SK-N-SH (cell line): ENCODE measurements around the gene ZEB2. TPM values are rescaled to one million over a fixed set of nuclear protein-coding genes. Genes with fewer than 3 reads are reported as not detected.

Source experiments
- CTCF ChIA-PET: fragments of 300-600, 350-600 bp; formaldehyde crosslinking; extraction: SDS; loops from one replicate; lab custom pipeline; 2021; lab: Yijun Ruan, JAX
- POLR2A ChIA-PET: fragments of 350-600 bp; sonication (Branson Sonifier 250); formaldehyde crosslinking; extraction: SDS; loops from one replicate; lab custom pipeline; 2020; ENCODE audit warnings: antibody characterized with exemption, inconsistent platforms; lab: Yijun Ruan, JAX
- DNase-seq: peaks from one replicate; pipeline ENCODE4 v3.0.0; 2012
- H2AFZ ChIP-seq: fragments of 200-600 bp; sonication (generic); 2 replicates; pipeline ENCODE4 v1.8.1; 2016; ENCODE audit warnings: antibody characterized with exemption, mild to moderate bottlenecking, low read depth
- H3F3A ChIP-seq: fragments of 200-600 bp; sonication (generic); replicated peaks from 2 replicates; pipeline ENCODE3; 2016; ENCODE audit warnings: antibody characterized with exemption, mild to moderate bottlenecking; ENCODE audit not compliant: insufficient read depth
- H3K27ac ChIP-seq, 2 experiments: fragments of 200-500 bp in 1 of 2; fragments of 200-600 bp in 1 of 2; sonication (Bioruptor generic) in 1 of 2; sonication (generic), shearing (Covaris generic) in 1 of 2; 2 replicates each; pipeline versions ENCODE4 v1.5.1 to v1.6.1; 2014 to 2016; ENCODE audit warnings: low read depth in 2 of 2, inconsistent platforms in 1 of 2, low read length in 1 of 2, mild to moderate bottlenecking in 1 of 2, mixed read lengths in 1 of 2
- H3K27me3 ChIP-seq: fragments of 200-600 bp; sonication (generic), shearing (Covaris generic); 2 replicates; pipeline ENCODE4 v1.6.1; 2016; ENCODE audit warnings: mixed run types; ENCODE audit not compliant: insufficient read depth
- H3K36me3 ChIP-seq, 2 experiments: fragments of 200-500 bp in 1 of 2; fragments of 200-600 bp in 1 of 2; sonication (Bioruptor generic) in 1 of 2; sonication (generic) in 1 of 2; replicated peaks in 1 of 2; 2 replicates each; pipeline versions ENCODE3 to v1.5.1; 2014 to 2016; ENCODE audit warnings: low read length in 1 of 2, mild to moderate bottlenecking in 1 of 2; ENCODE audit not compliant: insufficient read depth in 2 of 2, control insufficient read depth in 1 of 2
- H3K4me1 ChIP-seq, 2 experiments: fragments of 200-500 bp in 1 of 2; fragments of 200-600 bp in 1 of 2; sonication (Bioruptor generic) in 1 of 2; sonication (generic), shearing (Covaris generic) in 1 of 2; 2 replicates each; pipeline versions ENCODE4 v1.5.1 to v1.6.1; 2014 to 2016; ENCODE audit warnings: low read depth in 1 of 2, low read length in 1 of 2, mixed run types in 1 of 2; ENCODE audit not compliant: insufficient read depth in 2 of 2, control insufficient read depth in 1 of 2
- H3K4me2 ChIP-seq: fragments of 200-600 bp; sonication (generic), shearing (Covaris generic); 2 replicates; pipeline ENCODE4 v1.6.1; 2017; ENCODE audit warnings: mixed run types
- H3K4me3 ChIP-seq, 2 experiments: fragments of 200-500 bp in 1 of 2; fragments of 200-600 bp in 1 of 2; sonication (Bioruptor generic) in 1 of 2; sonication (generic), shearing (Covaris generic) in 1 of 2; 2 replicates each; pipeline versions ENCODE4 v1.5.1 to v1.8.1; 2014 to 2016; ENCODE audit warnings: low read depth in 2 of 2, inconsistent platforms in 1 of 2, low read length in 1 of 2, mild to moderate bottlenecking in 1 of 2, mixed read lengths in 1 of 2, moderate library complexity in 1 of 2
- H3K79me2 ChIP-seq: fragments of 200-600 bp; sonication (generic); 2 replicates; pipeline ENCODE4 v1.8.1; 2017; ENCODE audit warnings: mild to moderate bottlenecking; ENCODE audit not compliant: insufficient read depth
- H3K9ac ChIP-seq: fragments of 200-600 bp; sonication (generic); 2 replicates; pipeline ENCODE4 v1.6.1; 2017; ENCODE audit warnings: mixed run types
- H3K9me2 ChIP-seq: fragments of 200-600 bp; sonication (generic); 2 replicates; pipeline ENCODE4 v1.6.1; 2017; ENCODE audit warnings: mixed run types
- H3K9me3 ChIP-seq: fragments of 200-600 bp; sonication (generic); 2 replicates; pipeline ENCODE4 v1.6.1; 2017; ENCODE audit warnings: mixed run types, mild to moderate bottlenecking, moderate library complexity
- H4K20me1 ChIP-seq: fragments of 200-600 bp; sonication (generic); 2 replicates; pipeline ENCODE4 v1.6.1; 2017; ENCODE audit warnings: mild to moderate bottlenecking, mixed run types; ENCODE audit not compliant: insufficient read depth
- CHD2 ChIP-seq: fragments of 150-350 bp; IDR thresholded peaks from 2 replicates; pipeline ENCODE4 v1.6.1; 2018; ENCODE audit warnings: low read length; ENCODE audit not compliant: partially characterized antibody
- ELF1 ChIP-seq: IDR thresholded peaks from 2 replicates; pipeline ENCODE4 v1.4.0; 2012
- FOSL2 ChIP-seq: IDR thresholded peaks from 2 replicates; pipeline ENCODE4 v1.4.0; 2012; ENCODE audit warnings: low read depth, mild to moderate bottlenecking, moderate library complexity, borderline replicate concordance
- FOXJ3 ChIP-seq: sonication (generic); formaldehyde crosslinking; IDR thresholded peaks from 2 replicates; pipeline ENCODE4 v1.5.1; 2020; ENCODE audit warnings: mild to moderate bottlenecking, missing genetic modification reagents
- GABPA ChIP-seq: IDR thresholded peaks from 2 replicates; pipeline ENCODE4 v1.4.0; 2012; ENCODE audit warnings: low read depth, mild to moderate bottlenecking
- GATA2 ChIP-seq: sonication (generic); formaldehyde crosslinking; IDR thresholded peaks from 2 replicates; pipeline ENCODE4 v1.5.0; 2020; ENCODE audit warnings: mild to moderate bottlenecking, missing genetic modification reagents
- JUND ChIP-seq: IDR thresholded peaks from 2 replicates; pipeline ENCODE4 v1.4.0; 2012
- MEF2A ChIP-seq: IDR thresholded peaks from 2 replicates; pipeline ENCODE4 v1.4.0; 2012; ENCODE audit warnings: low read depth, borderline replicate concordance
- NFIC ChIP-seq: IDR thresholded peaks from 2 replicates; pipeline ENCODE4 v1.4.0; 2012; ENCODE audit warnings: borderline replicate concordance
- NRF1 ChIP-seq: IDR thresholded peaks from 2 replicates; pipeline ENCODE4 v1.6.1; 2012; ENCODE audit warnings: low read depth, mild to moderate bottlenecking, low read length
- POLR2AphosphoS5 ChIP-seq: IDR thresholded peaks from 2 replicates; pipeline ENCODE4 v1.6.1; 2012; ENCODE audit warnings: low read depth, low read length
- RFX5 ChIP-seq: IDR thresholded peaks from 2 replicates; pipeline ENCODE4 v1.6.1; 2012; ENCODE audit warnings: mild to moderate bottlenecking, improper control_type of control experiment, low read length
- RXRA ChIP-seq: IDR thresholded peaks from 2 replicates; pipeline ENCODE4 v1.4.0; 2012; ENCODE audit warnings: low read depth, mild to moderate bottlenecking, borderline replicate concordance
- TCF12 ChIP-seq: IDR thresholded peaks from 2 replicates; pipeline ENCODE4 v1.4.0; 2012
- YY1 ChIP-seq: IDR thresholded peaks from 2 replicates; pipeline ENCODE4 v1.4.0; 2012; ENCODE audit warnings: low read depth, mild to moderate bottlenecking
- WGBS: methylation state at CpG from one replicate; pipeline ENCODE4 v1.1.6; 2017; ENCODE audit warnings: low lambda C conversion rate; 5-methylcytosine and 5-hydroxymethylcytosine counted together
- polyA plus RNA-seq, 3 experiments: library from polyadenylated mRNA; depleted of rRNA; stranded (reverse); fragments of >200 nt; gene quantifications; 2 replicates each; pipeline ENCODE4 v1.2.3, GENCODE V29; 2012
- TF ChIP-seq, protein P1 (sequence below): IDR thresholded peaks from 2 replicates; pipeline ENCODE4 v1.4.0; 2012; ENCODE audit warnings: low read depth

The ZEB2 gene
- polyA plus RNA-seq, 1 of the 3 experiments (the other 2 are of a cell fraction): 16.3 TPM

DNA sequence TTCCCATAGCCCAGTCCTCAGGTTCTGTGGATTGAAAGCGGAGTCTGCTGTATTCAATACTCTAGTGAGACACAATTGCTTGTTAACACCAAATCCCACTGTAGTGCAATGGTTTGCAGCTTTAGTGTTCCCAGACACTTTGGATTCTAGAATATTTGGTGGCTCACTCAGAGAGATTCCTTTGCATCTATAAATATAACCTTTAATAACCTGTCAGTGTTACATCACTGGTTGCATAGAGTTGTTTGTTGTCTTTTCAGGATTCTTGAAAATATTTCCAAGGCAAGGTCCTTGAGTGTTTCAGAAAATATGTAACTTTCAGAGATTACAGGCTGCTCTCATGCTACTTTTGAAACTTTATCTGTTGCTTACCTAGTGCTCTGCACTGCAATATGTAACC is 157.5 kb downstream of the ZEB2 start:
- H3K9ac ChIP-seq: no peak overlapping the region
- peaks cover 0 to 41% of the 10 kb centered on the region in 2 experiments; a peak in 2 of 4 replicates for H3K4me1 ChIP-seq
- H3K4me3 ChIP-seq: no peak overlapping the region
- no peaks in the 10 kb centered on the region for H3K79me2 ChIP-seq
- H3K27me3 ChIP-seq: no peaks in the 10 kb centered on the region
- no peak overlapping the region for H3K27ac ChIP-seq
- no peaks in the 10 kb centered on the region for H3K9me2 ChIP-seq
- DNase-seq: no peak
- 100% methylated on average over 1 of the region's 1 CpG for WGBS
- POLR2A ChIA-PET: no interaction called here
- H3K9me3 ChIP-seq: no peaks in the 10 kb centered on the region
- TF ChIP-seq RXRA: no peak
- TF ChIP-seq, protein P1, sequence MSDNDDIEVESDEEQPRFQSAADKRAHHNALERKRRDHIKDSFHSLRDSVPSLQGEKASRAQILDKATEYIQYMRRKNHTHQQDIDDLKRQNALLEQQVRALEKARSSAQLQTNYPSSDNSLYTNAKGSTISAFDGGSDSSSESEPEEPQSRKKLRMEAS: no peak
- TF ChIP-seq, all 33 proteins: peak for 0
- Histone ChIP-seq H4K20me1 (no peaks in the 10 kb centered on the region), H3K4me2 (no peak overlapping the region), H3K36me3 (no peaks in the 10 kb centered on the region), H2AFZ (no peak overlapping the region), H3F3A (peaks cover 3% of the 10 kb centered on the region)
- CTCF ChIA-PET: no interaction called here

DNA sequence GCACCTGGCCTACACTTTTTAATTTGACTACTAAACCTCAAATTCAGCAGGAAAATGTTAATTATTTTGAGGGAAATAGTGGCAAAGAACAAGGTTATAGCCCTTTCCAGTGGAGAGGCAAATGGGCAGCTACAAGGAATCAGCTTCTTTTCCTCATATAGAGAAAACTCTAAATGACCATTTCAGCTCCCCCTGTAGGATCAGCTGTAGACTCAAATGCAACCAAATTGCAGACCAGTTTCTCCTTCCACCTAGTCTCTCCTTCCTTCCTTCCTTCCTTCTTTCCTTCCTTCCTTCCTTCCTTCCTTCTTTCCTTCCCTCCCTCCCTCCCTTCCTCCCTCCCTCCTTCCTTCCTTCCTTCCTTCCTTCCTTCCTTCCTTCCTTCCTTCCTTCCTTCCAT is 158.2 kb downstream of the ZEB2 start:
- Histone ChIP-seq H3K9ac (no peak overlapping the region), H3K4me2 (no peak overlapping the region), H4K20me1 (no peaks in the 10 kb centered on the region), H3F3A (peaks cover 3% of the 10 kb centered on the region), H3K9me2 (no peaks in the 10 kb centered on the region), H3K36me3 (no peaks in the 10 kb centered on the region), H3K27ac (no peak overlapping the region), H3K9me3 (no peaks in the 10 kb centered on the region), H3K4me3 (no peak overlapping the region), H3K27me3 (no peaks in the 10 kb centered on the region), H3K4me1 (peaks cover 0 to 41% of the 10 kb centered on the region in 2 experiments; a peak in 2 of 4 replicates), H2AFZ (no peak overlapping the region), H3K79me2 (no peaks in the 10 kb centered on the region)
- POLR2A ChIA-PET: no interaction called here
- CTCF ChIA-PET: no interaction called here
- no peak for DNase-seq
- TF ChIP-seq YY1: no peak
- no peak for TF ChIP-seq MEF2A
- no peak for TF ChIP-seq NFIC
- TF ChIP-seq POLR2AphosphoS5: no peak
- TF ChIP-seq ELF1: no peak

DNA sequence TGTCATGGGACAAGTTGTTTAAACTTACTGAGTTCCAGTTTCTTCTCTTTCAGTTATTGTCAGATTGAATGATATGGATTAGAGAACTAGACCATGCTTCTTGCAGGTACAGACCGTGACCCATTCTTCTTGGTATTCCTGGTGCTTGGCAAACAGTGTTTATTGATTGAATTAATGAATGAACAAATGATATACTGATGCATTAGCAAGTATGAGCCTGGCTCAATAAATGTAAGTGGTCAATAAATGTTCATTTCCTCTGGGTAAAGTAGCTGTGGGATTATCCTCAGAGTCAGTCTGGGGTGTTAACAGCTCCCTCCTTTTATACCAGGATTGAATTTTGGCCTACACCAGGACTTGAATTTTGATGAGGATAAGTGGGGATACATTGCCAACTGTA is 160.2 kb downstream of the ZEB2 start:
- Histone ChIP-seq H3K9me3 (no peaks in the 10 kb centered on the region), H3K9me2 (no peaks in the 10 kb centered on the region), H3K79me2 (no peaks in the 10 kb centered on the region), H3K27me3 (no peaks in the 10 kb centered on the region), H3K4me2 (no peak overlapping the region), H2AFZ (no peak overlapping the region), H3K36me3 (no peaks in the 10 kb centered on the region), H3K27ac (peak overlapping the region in 1 of 2 experiments; percentile 69; a peak in 1 of 4 replicates), H3K4me1 (peaks cover 0 to 33% of the 10 kb centered on the region in 2 experiments; a peak in 2 of 4 replicates), H3F3A (peaks cover 3% of the 10 kb centered on the region), H3K9ac (no peak overlapping the region), H3K4me3 (no peak overlapping the region), H4K20me1 (no peaks in the 10 kb centered on the region)
- CTCF ChIA-PET: interaction anchor here (0.6 kb wide), 1 partner anchor 269 kb away, joined by 3 read pairs; no protein-coding TSS in a partner anchor
- DNase-seq: no peak
- POLR2A ChIA-PET: no interaction called here
- TF ChIP-seq RFX5 (no peak), GABPA (no peak), GATA2 (CRISPR knock-in tag) (no peak), FOSL2 (no peak), POLR2AphosphoS5 (no peak), NRF1 (no peak), JUND (no peak), TCF12 (no peak), FOXJ3 (CRISPR knock-in tag) (no peak), NFIC (no peak), CHD2 (no peak), MEF2A (no peak)
- WGBS: 79% methylated on average over 1 of the region's 1 CpG
